ENCODE data around the gene KCNK3. TPM values are rescaled to one million over a fixed set of nuclear protein-coding genes. Genes with fewer than 3 reads are reported as not detected.

KCNK3 gene
- total RNA-seq, 4 donors from 2014 or later, result 0.76 to 1.6 (median 0.94) TPM

GRCh38 chr2:26778098-26778497 lies 85.6 kb downstream of the KCNK3 start:
- no peak overlapping the region for H3K4me3 ChIP-seq
- no peaks in the 10 kb centered on the region for H3K9me3 ChIP-seq
- DNase-seq, result no peak
- TF ChIP-seq, protein P1, sequence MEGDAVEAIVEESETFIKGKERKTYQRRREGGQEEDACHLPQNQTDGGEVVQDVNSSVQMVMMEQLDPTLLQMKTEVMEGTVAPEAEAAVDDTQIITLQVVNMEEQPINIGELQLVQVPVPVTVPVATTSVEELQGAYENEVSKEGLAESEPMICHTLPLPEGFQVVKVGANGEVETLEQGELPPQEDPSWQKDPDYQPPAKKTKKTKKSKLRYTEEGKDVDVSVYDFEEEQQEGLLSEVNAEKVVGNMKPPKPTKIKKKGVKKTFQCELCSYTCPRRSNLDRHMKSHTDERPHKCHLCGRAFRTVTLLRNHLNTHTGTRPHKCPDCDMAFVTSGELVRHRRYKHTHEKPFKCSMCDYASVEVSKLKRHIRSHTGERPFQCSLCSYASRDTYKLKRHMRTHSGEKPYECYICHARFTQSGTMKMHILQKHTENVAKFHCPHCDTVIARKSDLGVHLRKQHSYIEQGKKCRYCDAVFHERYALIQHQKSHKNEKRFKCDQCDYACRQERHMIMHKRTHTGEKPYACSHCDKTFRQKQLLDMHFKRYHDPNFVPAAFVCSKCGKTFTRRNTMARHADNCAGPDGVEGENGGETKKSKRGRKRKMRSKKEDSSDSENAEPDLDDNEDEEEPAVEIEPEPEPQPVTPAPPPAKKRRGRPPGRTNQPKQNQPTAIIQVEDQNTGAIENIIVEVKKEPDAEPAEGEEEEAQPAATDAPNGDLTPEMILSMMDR (IDR thresholded peaks at IDR 0.05), result no peak
- no peak for TF ChIP-seq POLR2A (IDR thresholded peaks at IDR 0.05)
- H3K27me3 ChIP-seq, result no peaks in the 10 kb centered on the region
- peaks cover 0 to 65% (median 0%) of the 10 kb centered on the region in 3 donors for H3K36me3 ChIP-seq
- peaks cover 0 to 2% (median 0%) of the 10 kb centered on the region in 4 donors for H3K4me1 ChIP-seq
- H3K27ac ChIP-seq, result no peak overlapping the region

- no peak for TF ChIP-seq POLR2A (IDR thresholded peaks at IDR 0.05)
- TF ChIP-seq, protein P1 (IDR thresholded peaks at IDR 0.05), result no peak
- H3K9me3 ChIP-seq, result no peaks in the 10 kb centered on the region
- H3K27ac ChIP-seq, result no peak overlapping the region
- no peaks in the 10 kb centered on the region for H3K27me3 ChIP-seq
- no peak for DNase-seq
- no peaks in the 10 kb centered on the region for H3K4me1 ChIP-seq
- no peak overlapping the region for H3K4me3 ChIP-seq
- H3K36me3 ChIP-seq, result peaks cover 0 to 65% (median 0%) of the 10 kb centered on the region in 3 donors
Measured at GRCh38 chr2:26778507-26778906, 86.0 kb downstream of the KCNK3 start.

DNA sequence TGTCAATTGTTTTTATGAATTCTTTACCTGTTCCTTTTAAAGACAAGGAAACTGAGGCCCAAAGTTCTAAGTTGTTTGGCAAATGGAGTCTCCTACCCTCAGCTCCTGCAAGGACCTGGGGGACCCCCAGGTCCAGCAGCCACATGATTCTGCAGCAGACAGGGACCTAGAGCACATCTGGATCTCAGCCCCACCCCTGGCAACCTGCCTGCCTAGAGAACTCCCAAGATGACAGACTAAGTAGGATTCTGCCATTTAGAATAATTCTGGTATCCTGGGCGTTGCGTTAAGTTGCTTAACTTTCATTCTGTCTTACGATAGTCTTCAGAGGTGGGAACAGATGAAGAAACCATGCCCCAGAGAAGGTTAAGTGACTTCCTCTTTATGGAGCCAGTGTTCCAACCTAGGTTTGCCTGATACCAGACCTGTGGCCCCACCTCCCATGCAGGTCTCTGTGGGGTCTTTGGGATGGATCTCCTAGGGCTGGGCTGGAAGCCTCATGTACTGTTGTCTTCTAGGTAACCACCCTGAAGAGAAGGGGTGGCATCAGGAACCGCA lies 87.8 kb downstream of the KCNK3 start:
- no peak overlapping the region for H3K27ac ChIP-seq
- TF ChIP-seq, protein P1 (IDR thresholded peaks at IDR 0.05), result no peak
- no peak for TF ChIP-seq POLR2A (IDR thresholded peaks at IDR 0.05)
- peaks cover 0 to 51% (median 0%) of the 10 kb centered on the region in 3 donors for H3K36me3 ChIP-seq
- H3K9me3 ChIP-seq, result no peaks in the 10 kb centered on the region
- no peak overlapping the region for H3K4me3 ChIP-seq
- no peaks in the 10 kb centered on the region for H3K4me1 ChIP-seq
- DNase-seq, result no peak
- H3K27me3 ChIP-seq, result no peaks in the 10 kb centered on the region

Small RNA genes lying within 50 kb of the gene (small RNA-seq; reads per million reads assigned to genes)
- gene AC015977.1, result 0 reads per million in 2 donors

Other genes with a start within 250 kb of the KCNK3 start
- under 1 TPM in 2 of 4 donors, not detected in 2; 0.66 to 0.83 TPM for gene OTOF, start 214.6 kb upstream of the KCNK3 start, total RNA-seq
- gene CIB4, start 51.4 kb upstream of the KCNK3 start, total RNA-seq, result not detected
- gene SLC35F6, start 71.6 kb downstream of the KCNK3 start, total RNA-seq, result 10 to 100 TPM; 13.2 to 49.1 (median 38.1) TPM
- 1 to 10 TPM in 2 of 4 donors, not detected in 2; 1.6 to 2.1 TPM for gene CENPA, start 93.3 kb downstream of the KCNK3 start, total RNA-seq
- under 1 TPM in 2 of 4 donors, not detected in 2; 0.13 to 0.83 TPM for gene DPYSL5, start 155.4 kb downstream of the KCNK3 start, total RNA-seq